Endometrial microvascular endothelial cells (primary cell): ENCODE measurements around the gene AMN. TPM values are rescaled to one million over a fixed set of nuclear protein-coding genes. Genes with fewer than 3 reads are reported as not detected.

Source experiments
- in situ Hi-C: cut with HindIII; loops from 2 replicates; pipeline ENCODE4 v1.10.0; 2017; ENCODE audit warnings: low sequenced_read_pairs, low pct_unique_long_range_greater_than_20kb; ENCODE audit errors: inconsistent ontology term
- total RNA-seq: library from RNA; depleted of rRNA; stranded (reverse); fragments of >200 nt; gene quantifications from one replicate; pipeline ENCODE4 v1.2.3, GENCODE V29; 2015; ENCODE audit errors: inconsistent ontology term

Gene AMN
- total RNA-seq, 1 donor from 2014 or later, result not detected

DNA sequence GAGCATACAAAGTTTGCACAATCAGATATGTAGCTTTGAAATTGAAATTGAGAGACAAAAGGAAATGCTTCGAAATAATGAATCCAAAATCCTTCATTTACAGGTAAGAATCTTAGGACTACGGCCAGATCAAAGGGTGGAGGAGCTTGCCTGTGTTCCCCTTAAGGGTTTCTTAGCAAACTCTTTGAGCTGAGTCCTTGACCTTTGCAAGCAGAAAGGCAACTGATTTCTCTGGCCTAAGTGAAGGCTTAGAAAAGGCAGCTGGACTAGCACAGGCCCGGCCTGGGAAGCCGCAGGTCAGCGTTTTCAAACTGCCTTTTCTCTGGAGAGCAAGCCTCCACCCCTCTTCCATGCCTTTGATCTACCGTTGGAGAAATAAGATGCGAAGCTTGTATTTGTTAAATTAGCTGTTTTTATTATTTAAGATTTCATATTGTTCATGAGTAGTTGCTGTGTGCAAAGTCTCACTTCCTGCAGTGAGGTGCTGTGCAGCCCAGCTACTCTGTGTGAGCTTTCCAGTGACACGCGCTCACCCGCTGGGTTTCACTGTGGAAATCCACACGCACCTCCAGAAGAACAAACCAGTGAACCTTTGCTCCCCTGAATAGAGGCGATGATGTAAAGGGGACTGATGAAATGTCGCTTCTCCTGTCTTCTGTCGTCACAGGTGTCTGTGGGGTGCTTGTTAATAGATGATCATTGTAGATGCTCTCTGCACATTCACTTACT is 25.0 kb upstream of the AMN start:
- in situ Hi-C loops, result no loop called here

- in situ Hi-C loops, result no loop called here
Observed at GRCh38 chr14:102898298-102898697, 24.2 kb upstream of the AMN start.

GRCh38 chr14:102898776-102899515 is 23.5 kb upstream of the AMN start:
- in situ Hi-C loops, result no loop called here

- in situ Hi-C loops, result no loop called here
Observed at GRCh38 chr14:102899516-102899900, 23.0 kb upstream of the AMN start.

GRCh38 chr14:102900631-102901571 is 21.6 kb upstream of the AMN start:
- in situ Hi-C loops, result no loop called here

- in situ Hi-C loops, result no loop called here
Observed at GRCh38 chr14:102901633-102902032, 20.8 kb upstream of the AMN start.

DNA sequence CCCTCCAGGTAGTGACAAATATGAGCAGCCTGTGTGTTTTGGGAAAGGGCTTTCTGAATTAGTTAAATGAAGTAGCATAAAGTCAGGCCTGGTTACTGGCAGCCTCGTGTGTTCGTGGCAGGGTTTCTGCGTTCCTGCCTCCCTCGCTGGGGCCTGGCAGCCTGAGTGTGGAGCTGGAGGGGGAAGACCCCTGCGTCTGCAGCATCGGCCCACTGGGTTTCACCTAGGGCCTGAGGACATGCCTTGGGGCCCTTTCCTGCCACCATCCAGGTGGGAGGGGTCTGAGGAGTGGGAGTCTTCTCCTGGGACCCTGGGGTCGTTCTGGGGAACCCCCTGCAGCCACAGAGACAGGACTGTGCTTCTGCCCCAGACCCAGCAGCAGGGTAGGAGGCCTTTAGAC is 20.4 kb upstream of the AMN start:
- in situ Hi-C loops, result no loop called here

GRCh38 chr14:102902523-102903247 is 19.8 kb upstream of the AMN start:
- in situ Hi-C loops, result no loop called here

DNA sequence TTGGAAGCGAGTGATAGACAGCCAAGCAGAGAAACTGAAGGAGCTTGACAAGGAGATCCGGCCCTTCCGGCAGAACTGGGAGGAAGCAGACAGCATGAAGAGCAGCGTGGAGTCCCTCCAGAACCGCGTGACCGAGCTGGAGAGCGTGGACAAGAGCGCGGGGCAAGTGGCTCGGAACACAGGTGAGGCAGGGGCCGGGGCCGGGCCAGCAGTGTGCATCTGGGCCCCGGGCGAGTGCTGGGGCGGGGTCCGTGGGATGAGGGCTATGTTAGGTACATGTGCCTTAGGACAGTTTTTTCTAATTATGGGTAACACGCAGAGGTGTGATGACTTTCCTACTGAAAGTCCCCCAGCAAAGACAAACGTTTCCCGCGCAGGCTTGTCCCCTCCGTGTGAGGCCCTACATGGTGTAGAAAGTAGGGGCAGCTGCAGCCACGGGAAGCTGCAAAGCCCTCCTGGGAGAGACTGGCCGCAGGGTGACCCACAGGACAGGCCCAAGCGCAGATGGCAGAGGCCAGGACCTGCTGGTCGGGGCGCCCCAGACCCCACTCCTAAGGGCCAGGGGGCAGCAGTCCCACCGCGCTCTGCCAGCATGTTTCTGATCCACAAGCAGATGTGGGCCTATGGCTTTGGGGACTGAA is 19.1 kb upstream of the AMN start:
- in situ Hi-C loops, result no loop called here

DNA sequence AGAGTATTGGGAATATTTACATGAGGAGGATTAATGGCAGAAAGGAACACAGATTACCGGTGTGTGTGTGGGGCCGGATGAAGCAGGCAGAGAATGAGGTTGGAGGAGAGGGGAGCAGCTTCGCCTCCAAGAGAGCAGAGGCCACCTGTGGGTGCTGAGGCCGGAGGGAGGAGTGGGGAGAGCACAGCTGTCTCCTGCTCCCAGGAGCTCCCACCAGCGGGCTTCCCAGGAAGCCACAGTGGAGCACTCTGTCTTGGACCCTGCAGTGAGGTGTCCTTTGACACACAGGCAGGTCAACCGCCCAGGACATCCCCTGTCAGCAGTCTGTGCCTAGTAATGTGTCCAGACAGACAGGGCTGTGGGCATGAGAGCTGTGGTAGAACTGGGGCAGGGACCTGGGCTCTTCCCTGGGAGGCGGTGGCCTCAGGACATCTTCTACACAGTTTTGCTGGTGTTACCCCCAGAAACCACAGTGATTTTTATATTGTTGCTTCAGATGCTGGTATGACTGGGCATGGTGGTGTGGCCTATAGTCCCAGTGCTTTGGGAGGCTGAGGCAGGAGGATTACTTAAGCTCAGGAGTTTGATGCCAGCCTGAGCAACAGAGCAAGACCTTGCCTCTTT is 18.5 kb upstream of the AMN start:
- in situ Hi-C loops, result no loop called here

GRCh38 chr14:102905116-102906108 is 17.1 kb upstream of the AMN start:
- in situ Hi-C loops, result no loop called here

GRCh38 chr14:102906616-102907302 is 15.7 kb upstream of the AMN start:
- in situ Hi-C loops, result no loop called here

DNA sequence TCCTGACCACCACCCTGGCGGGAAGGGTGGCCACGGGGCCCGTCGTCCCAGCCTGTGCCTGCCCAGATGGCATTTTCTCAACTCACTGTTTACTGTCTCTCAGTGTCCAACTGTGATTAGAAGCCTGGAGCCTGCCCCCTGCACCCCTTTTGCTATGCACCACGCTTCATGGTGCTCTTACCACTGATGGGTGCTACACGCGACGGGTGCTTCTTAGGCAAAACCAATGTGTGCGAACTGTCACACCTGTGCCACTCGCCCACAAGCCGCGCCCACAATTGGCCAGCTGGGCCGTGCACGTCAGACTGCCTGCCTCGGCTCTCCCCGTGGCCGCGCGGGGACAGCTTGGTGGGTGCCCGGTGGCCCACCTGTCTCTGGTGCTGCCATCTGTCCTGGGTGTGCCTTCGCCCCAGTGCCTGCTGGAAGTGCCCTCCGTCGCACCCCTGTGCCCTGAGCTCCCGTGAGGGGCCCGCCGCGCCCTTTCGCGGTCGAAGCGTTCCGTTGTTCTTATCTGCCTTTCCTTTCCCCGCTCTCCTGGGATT is 15.1 kb upstream of the AMN start:
- in situ Hi-C loops, result no loop called here

DNA sequence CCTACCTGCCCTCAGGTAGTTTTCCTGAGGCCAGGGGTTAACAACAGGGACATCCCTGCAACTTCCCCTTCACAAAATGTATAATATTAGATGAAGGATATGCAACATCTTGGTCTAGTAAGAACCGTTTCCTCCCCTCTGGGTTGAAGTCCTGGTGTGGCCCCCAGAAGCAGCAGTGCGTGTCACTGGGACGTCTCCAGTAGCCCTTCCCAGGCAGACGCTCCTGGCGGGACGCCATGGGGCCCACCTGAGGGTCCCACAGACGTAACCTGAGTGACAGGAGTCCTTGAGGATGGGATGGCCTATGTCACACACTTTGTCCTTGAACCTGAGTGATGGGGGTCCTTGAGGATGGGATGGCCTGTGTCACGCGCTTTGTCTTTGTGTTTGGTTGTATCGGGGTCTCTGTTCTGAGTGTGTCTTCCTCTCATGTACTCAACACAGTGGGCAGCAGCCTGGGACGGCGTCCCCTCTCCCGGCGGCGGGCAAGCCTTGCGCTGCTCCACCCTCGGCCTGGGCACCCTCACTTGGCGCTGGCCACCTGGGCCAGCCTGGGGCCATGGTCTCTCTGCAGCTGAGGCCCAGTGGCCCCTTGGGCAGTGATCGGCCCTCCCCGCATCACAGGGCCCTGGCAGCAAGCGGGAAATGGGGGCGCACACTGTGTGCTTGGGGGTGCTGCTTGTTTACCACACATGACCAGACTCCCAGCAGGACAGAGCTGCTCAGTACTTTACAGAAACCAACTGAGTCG is 14.3 kb upstream of the AMN start:
- in situ Hi-C loops, result no loop called here

GRCh38 chr14:102908766-102909455 is 13.6 kb upstream of the AMN start:
- in situ Hi-C loops, result no loop called here
